LNCaP clone FGC (cell line): Measurements from ENCODE around the gene FCHO2.

ENCODE experiments used
- DNase-seq: peaks from one replicate; pipeline ENCODE4 v3.0.0-alpha.2; 2011; ENCODE audit warnings: low read depth
- H3K4me3 ChIP-seq: 2 replicates; pipeline ENCODE4 v1.5.1; 2011; ENCODE audit warnings: mild to moderate bottlenecking, low read depth, low read length, control low read depth
- CTCF ChIP-seq: IDR thresholded peaks from 2 replicates; pipeline ENCODE4 v1.5.1; 2012; ENCODE audit warnings: mild to moderate bottlenecking; ENCODE audit not compliant: control insufficient read depth, insufficient read depth; ENCODE audit errors: extremely low read depth

The FCHO2 gene

DNA sequence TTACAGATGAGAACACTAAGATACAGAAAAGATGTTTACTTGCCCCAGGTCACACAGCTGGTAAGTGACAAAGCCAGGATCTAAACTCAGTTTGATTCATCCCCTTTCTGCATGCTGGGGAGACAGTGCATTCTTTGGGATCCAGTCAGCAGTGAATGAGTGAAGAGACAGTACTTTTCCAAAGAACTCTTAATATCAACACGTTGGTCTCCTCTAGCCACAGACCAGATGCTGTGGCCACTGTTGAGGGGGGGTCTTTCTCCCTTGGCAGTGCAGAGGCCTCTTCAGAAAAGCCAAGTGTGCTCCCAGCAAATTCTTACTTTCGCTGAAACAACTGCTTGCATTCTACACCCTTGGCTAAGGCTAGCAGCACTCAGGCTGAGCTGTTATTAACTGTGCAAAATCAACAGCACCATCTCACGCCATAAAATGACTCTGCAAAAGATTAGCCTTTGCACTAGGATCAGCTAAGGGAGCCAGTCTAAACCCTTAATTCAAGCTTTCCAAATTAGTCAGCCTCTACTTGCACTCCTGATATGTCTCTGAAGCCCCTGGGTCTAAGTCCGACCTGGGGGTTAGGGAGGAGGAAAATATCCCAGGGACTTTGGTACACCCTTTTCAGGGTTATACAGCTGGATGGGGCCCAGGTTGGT, 159.7 kb downstream of the FCHO2 start:
- no peak for DNase-seq
- no peak for TF ChIP-seq CTCF
- H3K4me3 ChIP-seq: no peak overlapping the region

DNA sequence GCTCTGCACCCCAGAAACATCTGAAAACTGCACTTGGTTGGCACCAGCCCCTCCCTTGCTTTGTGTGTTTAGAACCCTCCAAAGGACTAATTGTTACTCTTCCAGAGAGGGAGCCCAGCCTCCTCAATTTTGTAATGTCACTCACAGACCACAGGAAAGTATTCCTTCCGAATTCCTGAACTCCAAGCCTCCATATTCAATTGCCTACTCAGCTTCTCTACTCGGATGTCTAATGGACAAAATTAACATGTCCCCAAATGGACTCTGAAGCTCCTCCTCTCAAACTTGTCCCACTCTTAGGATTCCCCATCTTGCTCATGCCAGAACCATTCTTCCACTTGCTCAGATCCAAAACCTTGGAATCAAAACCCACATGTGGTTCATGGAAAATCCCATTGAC, 160.7 kb downstream of the FCHO2 start:
- no peak overlapping the region for H3K4me3 ChIP-seq
- no peak for TF ChIP-seq CTCF
- DNase-seq: no peak

GRCh38 chr5:73117088-73117740, 161.4 kb downstream of the FCHO2 start:
- no peak for DNase-seq
- no peak for TF ChIP-seq CTCF
- no peak overlapping the region for H3K4me3 ChIP-seq

GRCh38 chr5:73118391-73118973, 162.6 kb downstream of the FCHO2 start:
- no peak for DNase-seq
- no peak overlapping the region for H3K4me3 ChIP-seq
- TF ChIP-seq CTCF: no peak

GRCh38 chr5:73119451-73120157, 163.8 kb downstream of the FCHO2 start:
- no peak for DNase-seq
- no peak overlapping the region for H3K4me3 ChIP-seq
- no peak for TF ChIP-seq CTCF

- DNase-seq: no peak
- no peak for TF ChIP-seq CTCF
- peak within 1 kb of the TSS; percentile 43 for H3K4me3 ChIP-seq
Measured at GRCh38 chr5:73120222-73121118, 164.6 kb downstream of the FCHO2 start, which contains the start of gene TMEM171. TMEM171 (plus strand) TSS chr5:73120575; CDS start chr5:73123374, 2,799 bp downstream.
